ENCODE results near the gene CIBAR2.
"Not testable (repeated sequence)": the region's sequence is repeated elsewhere in the genome, so short reads cannot be mapped to it uniquely, and the experiment has no call there.

Gene CIBAR2

GRCh38 chr16:85057212-85057889 lies 54.9 kb downstream of the CIBAR2 start:
- DNase-seq = no peak

- DNase-seq = no peak
Observed at GRCh38 chr16:85056211-85056748, 56.0 kb downstream of the CIBAR2 start.

DNA sequence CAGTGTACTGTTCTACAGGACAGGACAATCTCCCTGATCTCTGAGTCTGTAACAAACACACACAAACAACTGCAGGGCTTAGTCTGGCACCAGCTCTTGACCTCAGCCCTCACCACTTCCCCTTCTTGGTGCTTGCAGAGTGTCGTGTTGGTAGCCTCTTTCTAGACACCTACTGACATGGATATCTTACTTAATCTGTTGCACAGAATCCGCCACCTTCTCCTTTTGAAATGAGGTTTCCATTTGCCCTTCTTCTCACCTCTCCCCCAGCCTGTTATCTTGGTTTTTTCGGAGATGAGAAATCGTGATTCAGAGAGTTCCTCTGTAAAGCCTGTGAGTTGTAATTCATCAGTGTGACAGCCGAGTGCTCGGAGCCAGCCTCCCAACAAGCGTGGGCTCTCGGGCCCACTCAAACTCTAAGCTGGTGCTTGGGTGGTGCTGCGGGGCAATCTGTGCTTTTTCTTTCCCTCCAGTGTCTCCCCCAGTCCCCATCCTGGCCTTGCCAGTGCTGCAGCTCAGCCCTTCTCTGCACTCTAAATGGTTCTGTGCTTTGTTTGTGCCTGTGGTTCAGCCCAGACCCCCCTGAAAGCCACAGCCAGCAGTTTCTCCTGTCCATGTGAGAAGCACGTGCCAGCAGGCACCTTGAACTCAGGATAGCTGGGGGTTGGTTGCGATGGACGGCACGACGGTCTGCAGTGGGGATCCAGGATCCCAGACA lies 56.6 kb downstream of the CIBAR2 start:
- no peak for DNase-seq

GRCh38 chr16:85054948-85055492 lies 57.3 kb downstream of the CIBAR2 start:
- no peak for DNase-seq

- DNase-seq = not testable (repeated sequence)
Observed at GRCh38 chr16:85054321-85054720, 58.0 kb downstream of the CIBAR2 start.

DNA sequence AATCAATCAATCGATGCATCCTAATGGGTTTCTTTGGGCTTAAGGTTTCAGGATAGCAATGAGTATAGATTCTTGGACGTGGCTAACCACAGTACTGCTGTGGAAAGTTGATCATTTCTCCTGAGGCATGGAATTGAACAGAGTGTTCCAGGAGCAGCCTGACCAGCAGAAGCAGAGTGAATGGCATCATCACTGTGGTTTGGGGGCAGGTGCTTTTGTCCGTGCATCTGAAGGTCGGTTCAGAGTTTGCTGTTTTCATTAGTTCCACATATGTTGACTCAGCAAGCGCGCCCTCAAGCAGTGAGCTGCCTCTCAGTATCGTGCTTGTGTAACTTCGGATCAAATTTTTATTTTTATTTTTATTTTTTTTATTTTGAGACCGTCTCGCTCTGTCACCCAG lies 59.7 kb downstream of the CIBAR2 start:
- DNase-seq = no peak

DNA sequence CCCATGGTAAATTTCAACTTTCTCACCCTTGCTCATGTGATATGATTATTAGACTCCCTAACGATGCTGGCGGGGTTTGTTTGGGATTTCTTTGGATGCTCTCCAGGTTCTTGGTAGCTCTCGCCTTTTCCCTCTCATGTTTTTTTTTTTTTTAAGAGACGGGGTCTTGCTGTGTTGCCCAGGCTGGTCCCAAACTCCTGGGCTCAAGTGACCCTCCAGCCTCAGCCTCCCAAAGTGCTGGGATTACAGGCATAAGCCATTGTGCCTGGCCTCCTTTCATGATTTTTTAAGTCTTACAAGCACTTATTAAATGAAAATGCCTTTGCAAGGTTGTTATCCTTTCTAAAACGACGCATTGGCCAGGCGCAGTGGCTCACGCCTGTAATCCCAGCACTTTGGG lies 60.6 kb downstream of the CIBAR2 start:
- no peak for DNase-seq

DNA sequence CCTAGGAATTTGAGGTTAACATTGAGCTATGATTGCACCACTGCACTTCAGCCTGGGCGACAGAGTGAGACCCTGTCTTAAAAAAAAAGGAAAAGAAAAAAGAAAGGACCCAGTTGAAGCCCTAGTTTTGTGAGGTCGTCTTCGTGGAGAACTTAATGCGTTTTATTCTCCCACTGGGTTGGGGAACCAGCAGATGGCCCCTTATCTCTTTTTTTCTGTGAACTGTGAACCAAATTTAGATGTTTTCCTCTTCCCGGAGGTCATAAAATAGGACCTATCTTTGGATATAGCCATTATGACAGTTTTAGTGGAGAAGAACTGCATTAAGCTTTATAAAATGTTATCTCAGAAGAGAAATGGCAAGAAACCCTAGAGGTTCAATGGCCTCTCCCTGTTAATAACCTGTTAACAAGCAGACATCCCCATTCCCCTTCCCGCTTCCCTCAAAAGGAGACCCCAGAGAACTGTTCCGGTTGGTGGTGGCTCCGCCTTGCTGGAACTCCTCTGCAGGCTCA lies 61.1 kb downstream of the CIBAR2 start:
- DNase-seq = no peak

DNA sequence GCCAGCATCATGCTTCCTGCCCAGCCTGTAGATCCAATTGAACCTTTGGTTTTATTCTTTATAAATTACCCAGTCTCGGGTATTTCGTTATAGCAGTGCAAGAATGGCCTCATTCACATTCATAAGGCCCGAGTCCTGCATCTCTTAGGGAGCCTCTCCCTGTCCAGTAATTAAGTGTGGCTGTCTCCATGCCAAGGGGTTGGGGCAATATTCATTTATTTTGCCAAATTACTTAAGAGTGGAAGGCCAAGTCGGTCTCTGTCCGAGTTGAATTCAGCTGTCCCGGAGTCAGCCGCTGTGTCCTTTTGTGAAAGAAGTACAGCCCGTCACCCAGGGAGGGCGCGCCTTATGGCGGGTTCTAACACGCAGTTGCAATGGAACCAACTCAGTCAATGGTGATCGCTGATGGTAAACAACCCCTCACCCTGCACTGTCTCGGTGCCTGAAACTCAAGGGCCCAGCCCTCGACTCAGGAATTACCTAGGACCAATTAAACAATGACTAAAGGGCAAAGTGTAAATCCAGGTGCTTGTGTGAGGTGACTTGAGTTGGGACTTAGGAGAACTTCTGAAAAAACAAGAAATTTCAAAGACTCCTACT lies 62.5 kb downstream of the CIBAR2 start:
- no peak for DNase-seq

GRCh38 chr16:85048921-85049562 lies 63.2 kb downstream of the CIBAR2 start:
- no peak for DNase-seq
